Raji (cell line): ENCODE data around the gene SMCR8.

Experiments
- POLR2A ChIP-seq: IDR thresholded peaks from 2 replicates; pipeline ENCODE4 v1.6.1; 2011; ENCODE audit warnings: low read depth, low read length, control low read depth; ENCODE audit not compliant: insufficient read depth

Gene SMCR8

DNA sequence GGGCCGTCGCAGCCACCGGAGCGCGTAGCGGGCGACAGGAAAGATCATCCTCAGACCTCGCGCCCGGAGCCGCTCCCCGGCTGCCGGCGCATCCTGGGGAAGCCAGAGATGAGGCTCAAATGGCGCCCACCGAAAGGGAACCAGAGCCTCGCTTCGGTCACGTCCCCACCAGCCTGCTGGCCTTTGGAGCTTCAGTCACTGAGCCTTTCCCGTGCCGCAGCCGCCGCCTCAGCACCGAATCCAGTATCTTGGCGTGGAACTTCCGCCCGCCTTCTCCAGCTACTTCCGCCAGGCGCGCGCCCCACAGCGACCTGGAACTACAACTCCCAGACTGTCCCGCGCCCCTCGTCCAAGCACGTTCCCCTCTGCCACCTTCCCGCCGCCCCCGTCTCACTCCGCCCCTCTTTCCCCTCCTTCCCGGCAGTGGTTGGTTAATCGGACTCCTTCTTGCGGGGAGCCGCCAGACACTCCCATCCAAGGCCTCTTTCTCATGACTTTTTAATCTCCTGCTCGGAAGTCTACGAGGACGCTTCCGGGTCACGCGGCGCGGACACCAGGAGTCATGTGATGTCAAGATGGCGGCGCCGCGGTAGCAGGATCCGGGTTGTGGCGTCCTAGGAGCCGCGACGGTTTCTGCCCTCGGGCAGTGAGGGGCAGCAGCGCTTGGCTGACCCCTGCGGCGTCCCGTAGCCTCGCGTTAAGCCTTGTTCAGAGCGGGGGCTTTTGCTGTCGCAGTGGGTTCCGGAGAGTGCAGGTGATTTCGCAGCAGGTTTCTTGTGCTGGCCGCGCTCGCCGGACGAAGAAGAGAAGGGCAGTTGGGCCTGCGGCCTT is at the start of gene SMCR8, which contains the start of gene TOP3A:
Gene SMCR8, plus strand, starts transcription at position 563 of the 831 bp plus-strand sequence. CDS start 497 bp downstream, outside the sequence.
Gene TOP3A, minus strand, starts transcription at position 264 of the 831 bp plus-strand sequence. Its CDS starts 216 bp downstream, at position 48.
- peak; percentile 89 for TF ChIP-seq POLR2A

GRCh38 chr17:18267366-18267765 is 47.7 kb upstream of the SMCR8 start:
- no peak for TF ChIP-seq POLR2A

DNA sequence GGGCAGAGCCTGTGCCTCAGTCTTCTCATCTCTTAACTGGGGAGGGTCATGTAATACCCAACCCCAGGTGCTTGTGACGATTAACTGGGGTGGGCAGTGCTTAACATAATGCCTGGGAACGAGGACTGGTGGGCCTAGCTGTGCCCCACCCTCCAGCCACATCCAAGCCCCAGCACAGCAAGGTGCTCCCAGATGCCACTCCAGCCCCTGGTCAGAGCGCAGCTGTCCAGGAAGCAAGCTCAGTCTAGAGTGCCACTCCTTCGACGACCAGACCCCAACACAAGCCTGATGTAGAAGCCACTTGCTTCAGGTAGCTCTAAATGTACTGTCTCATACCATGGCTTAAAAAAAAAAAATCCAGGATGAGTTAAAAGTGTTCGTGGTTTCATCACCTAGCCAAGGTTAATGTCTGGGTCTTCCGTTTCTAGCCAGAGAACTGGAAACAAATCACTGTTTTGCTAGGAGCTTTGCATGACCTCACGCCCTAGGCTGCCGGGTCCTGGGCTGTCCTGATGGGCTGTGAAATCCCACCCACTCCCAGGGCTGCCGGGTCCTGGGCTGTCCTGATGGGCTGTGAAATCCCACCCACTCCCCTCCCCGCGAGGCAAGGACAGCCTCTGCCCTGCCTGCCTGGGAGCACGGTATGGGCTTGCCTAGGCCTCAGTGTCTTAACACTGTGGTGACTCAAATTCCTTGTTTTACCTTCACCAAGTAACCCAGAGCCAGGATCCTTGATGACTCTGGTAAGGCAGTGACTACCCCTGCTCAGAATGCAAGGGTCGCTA is 47.0 kb upstream of the SMCR8 start:
- TF ChIP-seq POLR2A: no peak

- TF ChIP-seq POLR2A: no peak
Observed at GRCh38 chr17:18270046-18270931, 44.8 kb upstream of the SMCR8 start.

DNA sequence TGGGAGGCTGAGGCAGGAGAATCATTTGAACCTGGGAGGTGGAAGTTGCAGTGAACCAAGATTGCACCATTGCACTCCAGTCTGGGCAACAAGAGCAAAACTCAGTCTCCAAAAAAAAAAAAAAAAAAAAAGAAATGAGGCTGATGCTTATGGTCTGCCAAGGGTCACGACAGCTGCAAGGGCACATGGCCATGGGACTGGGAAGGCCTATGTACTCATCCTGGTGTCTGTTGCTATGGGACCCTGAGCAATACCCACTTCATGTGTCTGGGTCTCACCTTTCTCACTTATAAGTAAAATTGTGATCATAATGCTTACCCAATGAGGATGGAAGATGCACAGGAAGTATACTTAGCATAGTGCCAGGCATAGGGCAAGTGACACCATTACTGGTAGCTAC is 38.0 kb upstream of the SMCR8 start:
- TF ChIP-seq POLR2A: no peak

DNA sequence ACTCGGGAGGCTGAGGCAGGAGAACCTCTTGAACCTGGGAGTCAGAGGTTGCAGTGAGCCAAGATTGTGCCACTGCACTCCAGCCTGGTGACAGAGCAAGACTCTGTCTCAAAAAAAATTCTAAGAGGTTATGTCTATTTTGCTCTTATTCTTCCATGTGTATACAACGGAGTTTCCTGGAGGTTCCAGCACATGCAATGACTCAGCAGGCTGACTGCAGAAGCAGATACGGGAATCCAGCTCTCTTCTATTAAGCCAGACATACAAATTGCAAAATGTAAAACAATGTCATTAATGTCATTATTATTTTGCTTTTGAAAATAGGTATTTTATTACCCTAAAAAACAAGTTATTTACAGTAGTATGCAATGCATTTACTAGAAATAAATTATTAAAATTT is 36.2 kb upstream of the SMCR8 start:
- TF ChIP-seq POLR2A: no peak

DNA sequence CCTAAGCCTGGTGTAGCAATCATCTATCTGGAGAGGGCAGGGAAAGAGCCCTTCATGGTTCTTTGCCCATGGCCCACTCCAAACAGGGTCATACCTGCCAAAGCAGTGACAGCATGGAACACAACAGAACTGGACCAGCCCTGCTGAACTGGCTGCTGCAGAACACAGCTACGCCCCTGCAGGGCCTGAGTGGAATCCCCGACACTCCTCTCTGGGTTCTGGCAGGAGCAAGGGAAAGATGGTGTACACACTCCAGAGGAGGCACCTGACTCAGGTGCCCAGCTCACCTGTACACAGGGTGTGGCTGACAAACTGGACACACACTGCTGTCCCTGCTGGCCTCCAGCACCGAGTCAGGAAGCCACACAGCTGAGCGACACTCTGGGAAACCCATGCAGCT is 34.8 kb upstream of the SMCR8 start:
- no peak for TF ChIP-seq POLR2A

DNA sequence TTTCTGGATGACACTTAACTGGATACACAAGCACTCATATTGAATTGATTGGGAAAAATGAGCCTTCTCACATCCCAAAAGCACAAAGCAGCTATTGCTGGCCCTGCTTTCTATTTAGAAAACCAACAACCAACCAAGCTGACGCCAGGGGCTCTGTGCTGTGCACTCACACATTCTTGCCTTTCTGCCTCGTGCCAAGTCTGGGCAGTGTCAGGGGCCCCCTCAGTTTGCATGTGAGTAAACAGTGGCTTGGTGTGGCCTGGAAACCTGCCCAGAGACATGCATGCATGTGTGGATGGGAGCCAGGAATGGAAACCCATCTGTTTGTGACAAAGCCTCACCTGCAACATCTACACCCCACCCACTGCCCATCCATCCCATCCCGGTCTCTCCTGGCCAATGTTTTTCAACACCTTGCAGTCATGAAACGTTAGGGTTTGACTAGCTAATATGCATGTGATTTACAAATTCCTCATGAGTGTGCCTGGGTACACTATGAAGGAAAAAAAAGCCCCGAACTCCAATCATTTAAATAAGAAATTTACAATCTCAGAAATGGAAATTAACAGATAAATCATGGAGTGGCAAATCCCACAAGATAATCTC is 34.2 kb upstream of the SMCR8 start:
- TF ChIP-seq POLR2A: no peak

DNA sequence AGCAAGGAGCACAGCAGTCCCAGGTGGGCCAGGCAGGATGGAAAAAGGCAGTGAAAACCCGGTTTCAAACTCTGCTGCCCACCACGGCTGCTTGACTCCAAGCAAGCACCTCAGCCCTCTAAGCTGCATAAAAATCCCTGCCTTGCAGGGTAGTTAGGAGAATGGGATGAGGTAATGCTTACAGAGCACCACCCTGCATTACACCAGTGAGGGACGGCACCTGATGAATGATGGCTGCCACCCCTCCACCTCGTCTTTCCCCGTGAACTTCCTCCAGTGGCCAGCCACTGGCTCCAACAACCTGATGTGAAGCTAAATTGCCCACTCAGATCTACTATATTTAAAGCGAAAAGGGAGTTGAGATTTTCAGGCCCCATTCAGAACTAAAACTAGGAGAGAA is 33.3 kb upstream of the SMCR8 start:
- TF ChIP-seq POLR2A: no peak

- TF ChIP-seq POLR2A: no peak
Observed at GRCh38 chr17:18285296-18285695, 29.8 kb upstream of the SMCR8 start.

GRCh38 chr17:18291718-18292540 is 23.2 kb upstream of the SMCR8 start:
- no peak for TF ChIP-seq POLR2A

DNA sequence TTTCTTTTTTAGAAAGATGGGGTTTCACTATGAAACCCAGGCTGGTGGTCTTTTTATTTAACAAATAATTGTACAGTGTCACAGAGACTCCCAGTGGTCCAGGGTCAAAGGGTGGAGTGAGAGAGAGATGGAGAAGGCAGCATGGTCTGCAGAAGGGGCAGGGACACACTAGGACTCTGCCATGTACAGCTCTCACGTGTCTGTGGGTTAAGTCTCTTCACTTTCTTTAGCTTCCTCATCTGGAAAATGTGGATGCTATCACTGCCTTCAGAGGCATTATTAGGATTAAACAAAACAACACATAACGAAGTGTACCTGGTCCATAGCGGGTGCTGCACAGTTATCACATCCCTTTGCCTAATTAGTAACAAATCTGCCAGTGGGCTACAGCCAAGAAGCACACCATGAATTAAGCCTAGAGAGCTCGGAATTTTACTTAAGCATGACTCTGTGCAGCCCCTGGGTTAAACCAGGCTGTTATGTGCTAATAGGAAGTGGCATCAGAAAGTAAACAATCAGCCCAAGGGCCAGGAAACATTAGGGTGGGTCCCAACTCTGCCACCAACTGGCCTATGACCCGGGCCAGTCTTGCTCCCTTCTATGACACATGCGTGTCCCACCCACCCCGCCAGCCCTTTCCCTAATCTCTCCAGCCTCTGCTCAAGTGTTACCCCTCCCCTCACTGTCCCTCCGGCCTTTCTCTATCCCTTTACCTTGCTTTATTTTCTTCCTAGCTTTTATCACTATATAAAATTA is 14.2 kb upstream of the SMCR8 start:
- no peak for TF ChIP-seq POLR2A

DNA sequence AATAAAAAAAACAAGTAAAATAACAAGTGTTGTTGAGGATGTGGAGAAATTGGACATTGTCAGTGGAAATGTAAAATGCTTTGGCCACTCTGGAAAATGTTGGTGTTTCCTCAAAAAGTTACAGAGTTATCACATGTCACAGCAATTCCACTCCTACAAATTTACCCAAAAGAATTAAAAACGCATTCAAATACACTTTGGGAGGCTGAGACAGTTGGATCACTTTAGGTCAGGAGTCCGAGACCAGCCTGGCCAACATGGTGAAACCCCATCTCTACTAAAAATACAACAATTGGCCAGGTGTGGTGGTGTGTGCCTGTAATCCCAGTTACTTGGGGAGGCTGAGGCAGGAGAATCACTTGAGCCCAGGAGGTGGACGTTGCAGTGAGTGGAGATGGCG is 5.9 kb upstream of the SMCR8 start:
- TF ChIP-seq POLR2A: no peak
